Spleen (tissue), 11 donors: ENCODE data around the gene MRPS24. TPM values are rescaled to one million over a fixed set of nuclear protein-coding genes. Genes with fewer than 3 reads are reported as not detected.
A peak's percentile ranks its signal among the peaks of the same experiment; 100 is the strongest.

Experiments
- DNase-seq: peaks from one replicate; pipeline ENCODE4 v3.0.0-alpha.2; 2020
- H3K27ac ChIP-seq, 8 donors: fragments of 200-600 bp; sonication (generic) in 7 of 8; 1 replicate in 4 of 8; 2 replicates in 4 of 8; pipeline versions ENCODE4 v1.5.0 to v1.8.0; 2016 to 2021; ENCODE audit warnings: inconsistent platforms in 4 of 8, mild to moderate bottlenecking in 4 of 8, moderate library complexity in 1 of 8
- H3K27me3 ChIP-seq, 7 donors: fragments of 200-600 bp; sonication (generic) in 6 of 7; replicated peaks in 1 of 7; 1 replicate in 4 of 7; 2 replicates in 3 of 7; pipeline versions ENCODE4 v1.5.0 to v1.8.0; 2016 to 2021; ENCODE audit warnings: inconsistent platforms in 3 of 7, mild to moderate bottlenecking in 1 of 7
- H3K36me3 ChIP-seq, 6 donors: fragments of 200-600 bp; sonication (generic) in 5 of 6; 1 replicate in 4 of 6; 2 replicates in 2 of 6; pipeline versions ENCODE4 v1.5.0 to v1.8.0; 2016 to 2021; ENCODE audit warnings: inconsistent platforms in 2 of 6
- H3K4me1 ChIP-seq, 6 donors: fragments of 200-600 bp; sonication (generic) in 5 of 6; 1 replicate in 3 of 6; 2 replicates in 3 of 6; pipeline versions ENCODE4 v1.5.0 to v1.8.0; 2016 to 2021; ENCODE audit warnings: inconsistent platforms in 3 of 6
- H3K4me3 ChIP-seq, 8 donors: fragments of 200-600 bp; sonication (generic) in 7 of 8; 1 replicate in 4 of 8; 2 replicates in 4 of 8; pipeline versions ENCODE4 v1.5.0 to v1.8.0; 2016 to 2021; ENCODE audit warnings: inconsistent platforms in 4 of 8, mild to moderate bottlenecking in 4 of 8, moderate library complexity in 2 of 8
- H3K9me3 ChIP-seq, 8 donors: fragments of 200-600 bp; sonication (generic) in 7 of 8; 1 replicate in 4 of 8; 2 replicates in 4 of 8; pipeline versions ENCODE4 v1.5.0 to v1.8.0; 2016 to 2021; ENCODE audit warnings: inconsistent platforms in 4 of 8
- POLR2A ChIP-seq, 3 donors: fragments of 450-650 bp; IDR thresholded peaks; one replicate each; pipeline ENCODE4 v1.5.1; 2017; ENCODE audit warnings: antibody characterized with exemption in 3 of 3, mild to moderate bottlenecking in 1 of 3
- POLR2AphosphoS5 ChIP-seq, 3 donors: sonication (generic); formaldehyde crosslinking; IDR thresholded peaks; one replicate each; pipeline ENCODE4 v1.5.1; 2017; ENCODE audit warnings: antibody characterized with exemption in 3 of 3
- WGBS, 5 donors: extraction: QIAGEN DNeasy Blood & Tissue Kit in 3 of 5; methylation state at CpG; one replicate each; pipeline versions ENCODE4 v1.1.5 to v1.1.7; 2013 to 2018; 5-methylcytosine and 5-hydroxymethylcytosine counted together
- intact Hi-C: fragments of 100-400 bp; cut with DNase I; formaldehyde crosslinking; loops from one replicate; pipeline ENCODE4 v1.15.0; 2023; ENCODE audit warnings: low total_unique reads
- polyA plus RNA-seq, 3 donors: library from polyadenylated mRNA; stranded (reverse); fragments of 200-250 nt; gene quantifications; one replicate each; pipeline ENCODE4 v1.2.1, GENCODE V29; 2013
- total RNA-seq, 7 donors: library from RNA; depleted of rRNA in 3 of 7; stranded (reverse); fragments of >200 nt in 3 of 7; fragmentation: NEBNext Ultra II Directional in 4 of 7; extraction: Animal tissue kit (Norgen Biotek cat#: 25700) in 4 of 7; gene quantifications; one replicate each; pipeline versions ENCODE4 v1.1.0 to v1.2.1, GENCODE V29; 2016 to 2021
- TF ChIP-seq, protein P1 (sequence below), 11 experiments: fragments of 200-600 bp in 7 of 11; fragments of 450-650 bp in 4 of 11; sonication (generic) in 4 of 11; IDR thresholded peaks in 8 of 11; conservative IDR thresholded peaks in 3 of 11; 1 replicate in 7 of 11; 2 replicates in 4 of 11; pipeline versions ENCODE4 v1.4.0 to v1.8.0; 2016 to 2021; ENCODE audit warnings: antibody characterized with exemption in 11 of 11, inconsistent platforms in 4 of 11, mild to moderate bottlenecking in 1 of 11
- donor health status: healthy with polysubstance abuse.
- donor health status: DM: no; HTN: no; CAD: no; lungs with moderate emphysema.
- donor health status: DM: no; HTN: no; CAD: no.
- donor health status: Bipolar disorder and iron deficiency.
- donor health status: healthy.
- donor health status: DM: no; HTN: no; CAD: no.
- donor health status: DM: yes; HTN: yes; CAD: no.

The MRPS24 gene
- total and polyA plus RNA-seq, 10 donors = 40.7 to 121 (median 69.8) TPM

- 93 to 98% (median 96%) methylated on average over 4 of the region's 4 CpGs for WGBS, 5 donors
- H3K36me3 ChIP-seq = peaks cover 0 to 71% (median 48%) of the 10 kb centered on the region in 6 donors
Observed at GRCh38 chr7:43884617-43885016, 15.3 kb upstream of the MRPS24 start.

DNA sequence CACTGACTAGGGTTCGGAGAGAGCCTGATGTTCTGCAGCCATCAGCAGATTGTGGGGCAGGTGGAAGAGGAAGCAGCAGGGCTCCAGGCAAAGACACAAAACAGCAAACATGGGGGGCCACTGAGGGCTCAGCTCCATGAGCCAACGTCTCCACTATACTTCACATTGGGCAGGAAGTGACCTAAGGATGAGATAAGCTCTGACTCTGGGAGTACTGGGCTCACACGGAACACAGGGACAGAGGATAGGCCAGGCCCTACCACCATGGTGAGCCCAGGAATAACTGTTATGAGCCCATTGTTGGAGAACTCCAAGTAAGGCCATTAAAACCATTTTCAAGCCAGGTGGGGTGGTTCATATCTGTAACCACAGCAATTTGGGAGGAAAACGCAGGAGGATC is 14.9 kb upstream of the MRPS24 start:
- 66 to 83% (median 70%) methylated on average over 4 of the region's 4 CpGs for WGBS, 5 donors
- H3K36me3 ChIP-seq = peaks cover 0 to 75% (median 49%) of the 10 kb centered on the region in 6 donors

More at GRCh38 chr7:43884617-43885016, 15.3 kb upstream of the MRPS24 start:
- no peak for DNase-seq
- H3K4me1 ChIP-seq = peaks cover 0 to 19% (median 7%) of the 10 kb centered on the region in 6 donors
- H3K4me3 ChIP-seq = no peak overlapping the region
- no peaks in the 10 kb centered on the region for H3K9me3 ChIP-seq
- no peak overlapping the region for H3K27ac ChIP-seq
- TF ChIP-seq, protein P1, sequence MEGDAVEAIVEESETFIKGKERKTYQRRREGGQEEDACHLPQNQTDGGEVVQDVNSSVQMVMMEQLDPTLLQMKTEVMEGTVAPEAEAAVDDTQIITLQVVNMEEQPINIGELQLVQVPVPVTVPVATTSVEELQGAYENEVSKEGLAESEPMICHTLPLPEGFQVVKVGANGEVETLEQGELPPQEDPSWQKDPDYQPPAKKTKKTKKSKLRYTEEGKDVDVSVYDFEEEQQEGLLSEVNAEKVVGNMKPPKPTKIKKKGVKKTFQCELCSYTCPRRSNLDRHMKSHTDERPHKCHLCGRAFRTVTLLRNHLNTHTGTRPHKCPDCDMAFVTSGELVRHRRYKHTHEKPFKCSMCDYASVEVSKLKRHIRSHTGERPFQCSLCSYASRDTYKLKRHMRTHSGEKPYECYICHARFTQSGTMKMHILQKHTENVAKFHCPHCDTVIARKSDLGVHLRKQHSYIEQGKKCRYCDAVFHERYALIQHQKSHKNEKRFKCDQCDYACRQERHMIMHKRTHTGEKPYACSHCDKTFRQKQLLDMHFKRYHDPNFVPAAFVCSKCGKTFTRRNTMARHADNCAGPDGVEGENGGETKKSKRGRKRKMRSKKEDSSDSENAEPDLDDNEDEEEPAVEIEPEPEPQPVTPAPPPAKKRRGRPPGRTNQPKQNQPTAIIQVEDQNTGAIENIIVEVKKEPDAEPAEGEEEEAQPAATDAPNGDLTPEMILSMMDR (IDR thresholded peaks at IDR 0.05 in 8 of 11, conservative IDR thresholded peaks at IDR 0.05 in 3 of 11) = no peak
- no peak for TF ChIP-seq POLR2A (IDR thresholded peaks at IDR 0.05)
- no peak for TF ChIP-seq POLR2AphosphoS5 (IDR thresholded peaks at IDR 0.05)
- no peaks in the 10 kb centered on the region for H3K27me3 ChIP-seq
- intact Hi-C loops = no loop called here

DNA sequence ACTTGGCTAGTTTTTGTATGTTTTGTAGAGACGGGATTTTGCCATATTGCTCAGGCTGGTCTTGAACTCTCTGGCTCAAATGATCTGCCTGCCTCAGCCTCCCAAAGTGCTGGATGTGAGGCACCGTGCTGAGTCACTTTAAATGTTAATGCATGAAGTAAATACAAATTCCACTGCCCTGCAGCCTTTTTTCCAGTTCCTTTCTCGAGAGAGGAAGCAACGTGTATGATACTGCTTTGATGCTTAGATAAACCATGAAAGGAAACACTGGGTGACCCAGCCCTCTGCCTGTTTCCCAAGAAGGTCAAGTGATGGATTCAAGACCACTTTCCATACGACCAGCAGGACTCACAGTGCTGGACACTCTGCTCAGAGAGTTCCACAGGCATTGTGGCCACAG is 11.3 kb upstream of the MRPS24 start:
- Histone ChIP-seq H3K4me3 (no peak overlapping the region), H3K27me3 (no peaks in the 10 kb centered on the region), H3K36me3 (peaks cover 0 to 93% (median 75%) of the 10 kb centered on the region in 6 donors), H3K9me3 (no peaks in the 10 kb centered on the region), H3K27ac (no peak overlapping the region), H3K4me1 (peaks cover 0 to 38% (median 13%) of the 10 kb centered on the region in 6 donors)
- DNase-seq = no peak
- no peak for TF ChIP-seq POLR2A (IDR thresholded peaks at IDR 0.05)
- TF ChIP-seq, protein P1 (IDR thresholded peaks at IDR 0.05 in 8 of 11, conservative IDR thresholded peaks at IDR 0.05 in 3 of 11) = no peak
- TF ChIP-seq POLR2AphosphoS5 (IDR thresholded peaks at IDR 0.05) = no peak
- intact Hi-C loops = no loop called here
- 55 to 67% (median 65%) methylated on average over 5 of the region's 5 CpGs for WGBS, 5 donors

More for the DNA sequence above, 14.9 kb upstream of the MRPS24 start:
- DNase-seq = no peak
- Histone ChIP-seq H3K27me3 (no peaks in the 10 kb centered on the region), H3K4me1 (peaks cover 0 to 19% (median 6%) of the 10 kb centered on the region in 6 donors), H3K9me3 (no peaks in the 10 kb centered on the region), H3K4me3 (no peak overlapping the region), H3K27ac (no peak overlapping the region)
- no peak for TF ChIP-seq POLR2AphosphoS5 (IDR thresholded peaks at IDR 0.05)
- no peak for TF ChIP-seq POLR2A (IDR thresholded peaks at IDR 0.05)
- TF ChIP-seq, protein P1 (IDR thresholded peaks at IDR 0.05 in 8 of 11, conservative IDR thresholded peaks at IDR 0.05 in 3 of 11) = no peak
- intact Hi-C loops = no loop called here

GRCh38 chr7:43879477-43879876 is 10.2 kb upstream of the MRPS24 start:
- Histone ChIP-seq H3K27ac (peak overlapping the region in 3 of 8 donors; percentile 9 to 42 (median 28)), H3K9me3 (no peaks in the 10 kb centered on the region), H3K4me3 (no peak overlapping the region), H3K27me3 (no peaks in the 10 kb centered on the region), H3K4me1 (peaks cover 0 to 38% (median 13%) of the 10 kb centered on the region in 6 donors), H3K36me3 (peaks cover 0 to 92% (median 73%) of the 10 kb centered on the region in 6 donors)
- TF ChIP-seq POLR2AphosphoS5 (IDR thresholded peaks at IDR 0.05) = no peak
- TF ChIP-seq POLR2A (IDR thresholded peaks at IDR 0.05) = no peak
- TF ChIP-seq, protein P1 (IDR thresholded peaks at IDR 0.05 in 8 of 11, conservative IDR thresholded peaks at IDR 0.05 in 3 of 11) = no peak
- intact Hi-C loops = no loop called here
- DNase-seq = no peak
- 83 to 100% (median 93%) methylated on average over 2 of the region's 2 CpGs for WGBS, 5 donors
